B cell (primary cell): ENCODE results near the gene MT1B. TPM values are rescaled to one million over a fixed set of nuclear protein-coding genes. Genes with fewer than 3 reads are reported as not detected.
A peak's percentile ranks its signal among the peaks of the same experiment; 100 is the strongest.
"Not testable (repeated sequence)": the region's sequence is repeated elsewhere in the genome, so short reads cannot be mapped to it uniquely, and the experiment has no call there.

Experiments
- ATAC-seq: fragments of 200-7000 bp; cut with Tn5 transposase; one replicate; pipeline ENCODE4 v1.10.0; 2021; ENCODE audit warnings: low read depth, mild to moderate bottlenecking, moderate number of reproducible peaks, moderate library complexity
- CTCF ChIA-PET: fragments of 350-600 bp; sonication (Branson Sonifier 250); formaldehyde crosslinking; loops from one replicate; lab custom pipeline; 2021; ENCODE audit warnings: antibody characterized with exemption, inconsistent platforms; lab: Charles Lee
- POLR2A ChIA-PET: fragments of 350-600 bp; sonication (Branson Sonifier 250); formaldehyde crosslinking; loops from one replicate; lab custom pipeline; 2021; ENCODE audit warnings: antibody characterized with exemption; lab: Charles Lee
- DNase-seq: peaks from one replicate; pipeline ENCODE4 v3.0.0; 2013
- H2AFZ ChIP-seq: 2 replicates; pipeline ENCODE4 v1.6.1; 2012; ENCODE audit warnings: mild to moderate bottlenecking, low read depth, low read length; ENCODE audit not compliant: insufficient read depth, poor library complexity, severe bottlenecking
- H3K27ac ChIP-seq, 2 donors: 1 replicate in 1 of 2; 2 replicates in 1 of 2; pipeline ENCODE4 v1.5.1; 2012 to 2013; ENCODE audit warnings: low read length in 2 of 2, mild to moderate bottlenecking in 2 of 2, moderate library complexity in 1 of 2
- H3K27me3 ChIP-seq, 4 experiments: fragments of 200-600 bp in 1 of 4; sonication (generic) in 1 of 4; replicated peaks in 1 of 4; 1 replicate in 2 of 4; 2 replicates in 2 of 4; pipeline versions ENCODE4 v1.6.1 to v1.7.0; 2013 to 2016; ENCODE audit warnings: low read length in 3 of 4, mild to moderate bottlenecking in 2 of 4, mixed read lengths in 1 of 4, moderate library complexity in 1 of 4; ENCODE audit not compliant: insufficient read depth in 4 of 4, control insufficient read depth in 3 of 4; ENCODE audit errors: control extremely low read depth in 1 of 4
- H3K36me3 ChIP-seq, 2 experiments: replicated peaks in 1 of 2; 1 replicate in 1 of 2; 2 replicates in 1 of 2; pipeline versions ENCODE4 v1.6.1 to v1.7.1; 2013; ENCODE audit warnings: low read length in 1 of 2; ENCODE audit not compliant: insufficient read depth in 2 of 2, control insufficient read depth in 1 of 2; ENCODE audit errors: control extremely low read depth in 1 of 2, extremely low read depth in 1 of 2
- H3K4me1 ChIP-seq, 2 donors: fragments of 200-600 bp in 1 of 2; sonication (generic) in 1 of 2; 1 replicate in 1 of 2; 2 replicates in 1 of 2; pipeline versions ENCODE4 v1.5.1 to v1.6.1; 2013 to 2017; ENCODE audit warnings: low read length in 2 of 2; ENCODE audit not compliant: control insufficient read depth in 2 of 2, insufficient read depth in 2 of 2
- H3K4me2 ChIP-seq: replicated peaks from 2 replicates; pipeline ENCODE3; 2012; ENCODE audit warnings: mild to moderate bottlenecking, low read depth, low read length; ENCODE audit not compliant: poor library complexity, severe bottlenecking
- H3K4me3 ChIP-seq, 5 experiments: fragments of 200-600 bp in 1 of 5; sonication (generic) in 1 of 5; 1 replicate in 3 of 5; 2 replicates in 2 of 5; pipeline versions ENCODE4 v1.5.1 to v1.7.0; 2011 to 2016; ENCODE audit warnings: low read length in 4 of 5, mild to moderate bottlenecking in 4 of 5, low read depth in 2 of 5, control low read depth in 1 of 5, moderate library complexity in 1 of 5; ENCODE audit not compliant: insufficient read depth in 1 of 5; ENCODE audit errors: control extremely low read depth in 1 of 5, extremely low read depth in 1 of 5
- H3K79me2 ChIP-seq: fragments of 200-600 bp; sonication (generic); one replicate; pipeline ENCODE4 v1.6.0; 2016; ENCODE audit warnings: low read length; ENCODE audit not compliant: control insufficient read depth, insufficient read depth
- H3K9ac ChIP-seq: fragments of 200-600 bp; sonication (generic); 2 replicates; pipeline ENCODE4 v1.6.1; 2017; ENCODE audit warnings: mild to moderate bottlenecking, low read length, moderate library complexity
- H3K9me3 ChIP-seq, 3 donors: one replicate each; pipeline versions ENCODE4 v1.6.1 to v1.7.1; 2013; ENCODE audit warnings: low read length in 2 of 3; ENCODE audit not compliant: control insufficient read depth in 2 of 3, insufficient read depth in 1 of 3; ENCODE audit errors: control extremely low read depth in 1 of 3
- H4K20me1 ChIP-seq: 2 replicates; pipeline ENCODE4 v1.6.0; 2012; ENCODE audit warnings: mild to moderate bottlenecking, low read length; ENCODE audit not compliant: insufficient read depth, control insufficient read depth, poor library complexity, severe bottlenecking
- H3K27ac Mint-ChIP-seq: one replicate; pipeline ENCODE4 v1.8.0; 2021; ENCODE audit warnings: mixed read lengths
- H3K27me3 Mint-ChIP-seq: one replicate; pipeline ENCODE4 v1.8.0; 2021; ENCODE audit warnings: mixed read lengths
- H3K4me1 Mint-ChIP-seq: one replicate; pipeline ENCODE4 v1.8.0; 2021; ENCODE audit warnings: mixed read lengths
- H3K4me3 Mint-ChIP-seq: one replicate; pipeline ENCODE4 v1.8.0; 2021; ENCODE audit warnings: mixed read lengths
- H3K9me3 Mint-ChIP-seq: one replicate; pipeline ENCODE4 v1.8.0; 2022; ENCODE audit warnings: mixed read lengths; ENCODE audit not compliant: insufficient read depth
- CTCF ChIP-seq: fragments of 200-600 bp; IDR thresholded peaks from one replicate; pipeline ENCODE4 v1.8.0; 2022; ENCODE audit warnings: antibody characterized with exemption, mild to moderate bottlenecking
- EZH2 ChIP-seq: IDR thresholded peaks from 2 replicates; pipeline ENCODE4 v1.6.1; 2012; ENCODE audit warnings: borderline replicate concordance, low read depth, mild to moderate bottlenecking, moderate library complexity, low read length; ENCODE audit not compliant: insufficient read depth, poor library complexity, severe bottlenecking
- WGBS: methylation state at CpG from one replicate; pipeline ENCODE4 v1.1.5; 2013; ENCODE audit warnings: missing lambda C conversion rate; ENCODE audit not compliant: insufficient coverage; 5-methylcytosine and 5-hydroxymethylcytosine counted together
- intact Hi-C: fragments of 100-400 bp; cut with micrococcal nuclease; formaldehyde crosslinking; loops from one replicate; pipeline ENCODE4 v1.10.0; 2022
- polyA plus RNA-seq: library from polyadenylated mRNA; depleted of rRNA; stranded (reverse); fragments of >200 nt; gene quantifications from 2 replicates; pipeline ENCODE4 v1.2.3, GENCODE V29; 2012
- total RNA-seq, 2 donors: library from RNA; stranded (reverse); fragments of 120-200 nt in 1 of 2; gene quantifications; 1 replicate in 1 of 2; 2 replicates in 1 of 2; pipeline versions ENCODE4 v1.2.3 to v1.2.4, GENCODE V29; 2013 to 2022

Gene MT1B
- total and polyA plus RNA-seq, 2 donors (not counting 1 experiment from before 2014, with no cell fraction given) = not detected

- no peaks in the 10 kb centered on the region for H3K79me2 ChIP-seq
- no peak overlapping the region for H3K4me2 ChIP-seq
- Mint-ChIP-seq H3K4me3 (no peak overlapping the region), H3K9me3 (no peaks in the 10 kb centered on the region), H3K4me1 (peaks cover 15% of the 10 kb centered on the region), H3K27me3 (peaks cover 69% of the 10 kb centered on the region), H3K27ac (no peak overlapping the region)
- intact Hi-C loops = loop anchor here (1.0 kb wide), 1 partner anchor 28 kb away; no protein-coding TSS in a partner anchor
- peaks cover 0 to 57% (median 26%) of the 10 kb centered on the region in 4 experiments for H3K27me3 ChIP-seq
- WGBS = 35% methylated on average over 12 of the region's 12 CpGs
- H3K9me3 ChIP-seq = no peaks in the 10 kb centered on the region
- H4K20me1 ChIP-seq = no peaks in the 10 kb centered on the region
- ChIA-PET CTCF (interaction anchor here (1.2 to 2.4 kb wide), 2 partner anchors 24 to 28 kb away, joined by 3 to 19 read pairs; no protein-coding TSS in a partner anchor), POLR2A (interaction anchor here (1.5 kb wide), 1 partner anchor 28 kb away, joined by 5 read pairs; no protein-coding TSS in a partner anchor)
- peak; percentile 47 for DNase-seq
- TF ChIP-seq CTCF = peak; percentile 39
- TF ChIP-seq EZH2 = no peak
- no peaks in the 10 kb centered on the region for H3K36me3 ChIP-seq
- peaks cover 16 to 17% of the 10 kb centered on the region in 2 donors for H3K4me1 ChIP-seq
- H2AFZ ChIP-seq = no peak overlapping the region
- no peak overlapping the region for H3K9ac ChIP-seq
- no peak overlapping the region for H3K4me3 ChIP-seq
- peak; percentile 41 for ATAC-seq
- H3K27ac ChIP-seq = no peak overlapping the region
Observed at GRCh38 chr16:56673921-56674320, 22.2 kb downstream of the MT1B start.

GRCh38 chr16:56674570-56674969, 22.9 kb downstream of the MT1B start:
- H3K27ac Mint-ChIP-seq, H3K9me3 ChIP-seq, H2AFZ ChIP-seq, H3K4me2 ChIP-seq, H3K36me3 ChIP-seq, H3K9ac ChIP-seq, H3K4me3 Mint-ChIP-seq, H3K27ac ChIP-seq, CTCF ChIA-PET, H3K79me2 ChIP-seq, H3K4me3 ChIP-seq, H3K9me3 Mint-ChIP-seq, POLR2A ChIA-PET, ATAC-seq, DNase-seq, H4K20me1 ChIP-seq: not testable (repeated sequence)
- Mint-ChIP-seq H3K27me3 (peaks cover 63% of the 10 kb centered on the region), H3K4me1 (peaks cover 10% of the 10 kb centered on the region)
- 71% methylated on average over 1 of the region's 6 CpGs for WGBS
- Histone ChIP-seq H3K4me1 (peaks cover 14 to 15% of the 10 kb centered on the region in 2 donors), H3K27me3 (peaks cover 0 to 51% (median 23%) of the 10 kb centered on the region in 4 experiments)
- intact Hi-C loops = loop anchor here (1.0 kb wide), 1 partner anchor 28 kb away; no protein-coding TSS in a partner anchor
